ENCODE results near the gene SEPTIN6. TPM values are rescaled to one million over a fixed set of nuclear protein-coding genes. Genes with fewer than 3 reads are reported as not detected.
A peak's percentile ranks its signal among the peaks of the same experiment; 100 is the strongest.
"Not testable (repeated sequence)": the region's sequence is repeated elsewhere in the genome, so short reads cannot be mapped to it uniquely, and the experiment has no call there.

SEPTIN6 gene
- total RNA-seq, 2 donors from 2014 or later: 183 to 275 TPM

- H3K27me3 Mint-ChIP-seq (ENCODE audit: low read depth): no peaks in the 10 kb centered on the region
- no peaks in the 10 kb centered on the region for H3K9me3 Mint-ChIP-seq
- peak; percentile 42 to 56 for ATAC-seq (replicated peaks in 1 of 2)
- peak in 1 of 2 donors; percentile 54 for DNase-seq
- peaks cover 90% of the 10 kb centered on the region for H3K4me1 Mint-ChIP-seq (ENCODE audit: low read depth)
- H3K4me3 Mint-ChIP-seq: peak overlapping the region; percentile 87 to 88
- peak overlapping the region; percentile 99 for H3K27ac Mint-ChIP-seq
- H3K36me3 Mint-ChIP-seq (ENCODE audit: insufficient read depth in 2 of 2): peaks cover 4 to 11% of the 10 kb centered on the region in 2 donors
Measured at GRCh38 chrX:119685225-119686066, 7.5 kb downstream of the SEPTIN6 start.

- H3K4me1 Mint-ChIP-seq (ENCODE audit: low read depth): peaks cover 87% of the 10 kb centered on the region
- H3K27me3 Mint-ChIP-seq (ENCODE audit: low read depth): no peaks in the 10 kb centered on the region
- H3K36me3 Mint-ChIP-seq (ENCODE audit: insufficient read depth in 2 of 2): peaks cover under 1 to 7% of the 10 kb centered on the region in 2 donors
- H3K27ac Mint-ChIP-seq: peak overlapping the region; percentile 99
- no peaks in the 10 kb centered on the region for H3K9me3 Mint-ChIP-seq
- DNase-seq (no peak), ATAC-seq (replicated peaks in 1 of 2) (no peak)
- peak overlapping the region; percentile 87 to 88 for H3K4me3 Mint-ChIP-seq
Measured at GRCh38 chrX:119684916-119685224, 8.1 kb downstream of the SEPTIN6 start.

- H3K9me3 Mint-ChIP-seq; DNase-seq; H3K27me3 Mint-ChIP-seq (ENCODE audit: low read depth); H3K36me3 Mint-ChIP-seq (ENCODE audit: insufficient read depth in 2 of 2); ATAC-seq (replicated peaks in 1 of 2): not testable (repeated sequence)
- Mint-ChIP-seq H3K4me3 (peak overlapping the region; percentile 87 to 88), H3K27ac (peak overlapping the region; percentile 99), H3K4me1 (ENCODE audit: low read depth) (peaks cover 87% of the 10 kb centered on the region)
Measured at GRCh38 chrX:119684312-119684711, 8.7 kb downstream of the SEPTIN6 start.

- Mint-ChIP-seq H3K4me1 (ENCODE audit: low read depth) (peaks cover 87% of the 10 kb centered on the region), H3K4me3 (peak overlapping the region; percentile 86 to 94), H3K9me3 (no peaks in the 10 kb centered on the region), H3K27ac (peak overlapping the region; percentile 98), H3K36me3 (ENCODE audit: insufficient read depth in 2 of 2) (peaks cover 0 to 6% of the 10 kb centered on the region in 2 donors), H3K27me3 (ENCODE audit: low read depth) (no peaks in the 10 kb centered on the region)
- ATAC-seq (replicated peaks in 1 of 2) (peak; percentile 35 to 63), DNase-seq (peak in 1 of 2 donors; percentile 48)
Measured at GRCh38 chrX:119682019-119682989, 10.7 kb downstream of the SEPTIN6 start.

- peaks cover 71% of the 10 kb centered on the region for H3K4me1 Mint-ChIP-seq (ENCODE audit: low read depth)
Measured at GRCh38 chrX:119677654-119677981, 15.3 kb downstream of the SEPTIN6 start.

GRCh38 chrX:119676949-119677653 lies 15.9 kb downstream of the SEPTIN6 start:
- H3K4me3 Mint-ChIP-seq: peak overlapping the region; percentile 52 to 77
- no peaks in the 10 kb centered on the region for H3K27me3 Mint-ChIP-seq (ENCODE audit: low read depth)
- no peaks in the 10 kb centered on the region for H3K9me3 Mint-ChIP-seq
- H3K4me1 Mint-ChIP-seq (ENCODE audit: low read depth): peaks cover 67% of the 10 kb centered on the region
- ATAC-seq (replicated peaks in 1 of 2) (peak in 1 of 2 donors; percentile 2), DNase-seq (no peak)
- peaks cover 2 to 21% of the 10 kb centered on the region in 2 donors for H3K36me3 Mint-ChIP-seq (ENCODE audit: insufficient read depth in 2 of 2)
- H3K27ac Mint-ChIP-seq: peak overlapping the region; percentile 82

More at GRCh38 chrX:119677654-119677981, 15.3 kb downstream of the SEPTIN6 start:
- peak overlapping the region; percentile 77 to 91 for H3K4me3 Mint-ChIP-seq
- H3K27me3 Mint-ChIP-seq (ENCODE audit: low read depth): no peaks in the 10 kb centered on the region
- peak in 1 of 2 donors; percentile 6 for ATAC-seq (replicated peaks in 1 of 2)
- H3K36me3 Mint-ChIP-seq (ENCODE audit: insufficient read depth in 2 of 2): peaks cover 0 to 18% of the 10 kb centered on the region in 2 donors
- H3K27ac Mint-ChIP-seq: peak overlapping the region; percentile 95
- DNase-seq: no peak
- H3K9me3 Mint-ChIP-seq: no peaks in the 10 kb centered on the region

GRCh38 chrX:119673336-119673735 lies 19.6 kb downstream of the SEPTIN6 start:
- H3K27me3 Mint-ChIP-seq (ENCODE audit: low read depth): no peaks in the 10 kb centered on the region
- H3K4me3 Mint-ChIP-seq: no peak overlapping the region
- H3K9me3 Mint-ChIP-seq: no peaks in the 10 kb centered on the region
- H3K36me3 Mint-ChIP-seq (ENCODE audit: insufficient read depth in 2 of 2): peaks cover 2 to 33% of the 10 kb centered on the region in 2 donors
- no peak overlapping the region for H3K27ac Mint-ChIP-seq
- H3K4me1 Mint-ChIP-seq (ENCODE audit: low read depth): peaks cover 45% of the 10 kb centered on the region
- DNase-seq (no peak), ATAC-seq (replicated peaks in 1 of 2) (no peak)

- DNase-seq (no peak), ATAC-seq (replicated peaks in 1 of 2) (no peak)
- Mint-ChIP-seq H3K4me3 (no peak overlapping the region), H3K4me1 (ENCODE audit: low read depth) (peaks cover 36% of the 10 kb centered on the region), H3K27me3 (ENCODE audit: low read depth) (no peaks in the 10 kb centered on the region), H3K9me3 (no peaks in the 10 kb centered on the region), H3K27ac (peak overlapping the region; percentile 79), H3K36me3 (ENCODE audit: insufficient read depth in 2 of 2) (peaks cover 2 to 36% of the 10 kb centered on the region in 2 donors)
Measured at GRCh38 chrX:119672426-119672825, 20.5 kb downstream of the SEPTIN6 start.

- ATAC-seq (replicated peaks in 1 of 2) (no peak), DNase-seq (no peak)
- Mint-ChIP-seq H3K4me1 (ENCODE audit: low read depth) (peaks cover 12% of the 10 kb centered on the region), H3K36me3 (ENCODE audit: insufficient read depth in 2 of 2) (peaks cover 2 to 45% of the 10 kb centered on the region in 2 donors), H3K4me3 (no peak overlapping the region), H3K9me3 (no peaks in the 10 kb centered on the region), H3K27ac (peak overlapping the region; percentile 92), H3K27me3 (ENCODE audit: low read depth) (no peaks in the 10 kb centered on the region)
Measured at GRCh38 chrX:119669424-119670037, 23.4 kb downstream of the SEPTIN6 start.

GRCh38 chrX:119667111-119667878 lies 25.7 kb downstream of the SEPTIN6 start:
- no peak overlapping the region for H3K4me3 Mint-ChIP-seq
- no peak overlapping the region for H3K27ac Mint-ChIP-seq
- no peak for DNase-seq
- peaks cover 6 to 38% of the 10 kb centered on the region in 2 donors for H3K36me3 Mint-ChIP-seq (ENCODE audit: insufficient read depth in 2 of 2)
- no peaks in the 10 kb centered on the region for H3K9me3 Mint-ChIP-seq
- peaks cover 21% of the 10 kb centered on the region for H3K4me1 Mint-ChIP-seq (ENCODE audit: low read depth)
- ATAC-seq (replicated peaks in 1 of 2): no peak
- H3K27me3 Mint-ChIP-seq (ENCODE audit: low read depth): no peaks in the 10 kb centered on the region

GRCh38 chrX:119664877-119665276 lies 28.1 kb downstream of the SEPTIN6 start:
- H3K27ac Mint-ChIP-seq: peak overlapping the region; percentile 46
- H3K36me3 Mint-ChIP-seq (ENCODE audit: insufficient read depth in 2 of 2): peaks cover 10 to 44% of the 10 kb centered on the region in 2 donors
- not testable (repeated sequence) for ATAC-seq (replicated peaks in 1 of 2); H3K9me3 Mint-ChIP-seq; H3K4me3 Mint-ChIP-seq; H3K27me3 Mint-ChIP-seq (ENCODE audit: low read depth); DNase-seq
- peaks cover 29% of the 10 kb centered on the region for H3K4me1 Mint-ChIP-seq (ENCODE audit: low read depth)

- H3K4me3 Mint-ChIP-seq: no peak overlapping the region
- peaks cover 35% of the 10 kb centered on the region for H3K4me1 Mint-ChIP-seq (ENCODE audit: low read depth)
- peaks cover 13 to 54% of the 10 kb centered on the region in 2 donors for H3K36me3 Mint-ChIP-seq (ENCODE audit: insufficient read depth in 2 of 2)
- no peaks in the 10 kb centered on the region for H3K27me3 Mint-ChIP-seq (ENCODE audit: low read depth)
- ATAC-seq (replicated peaks in 1 of 2) (peak in 1 of 2 donors; percentile 29), DNase-seq (no peak)
- H3K27ac Mint-ChIP-seq: peak overlapping the region; percentile 56
- H3K9me3 Mint-ChIP-seq: no peaks in the 10 kb centered on the region
Measured at GRCh38 chrX:119661486-119661885, 31.5 kb downstream of the SEPTIN6 start.
